ENCODE results near the gene FKBP8. TPM values are rescaled to one million over a fixed set of nuclear protein-coding genes. Genes with fewer than 3 reads are reported as not detected.
"Not testable (repeated sequence)": the region's sequence is repeated elsewhere in the genome, so short reads cannot be mapped to it uniquely, and the experiment has no call there.

Gene FKBP8
- total RNA-seq: 245 to 250 TPM (median 247 TPM) in 3 replicates

GRCh38 chr19:18542941-18543813 is at the start of gene FKBP8:
TSS of gene FKBP8 (minus strand) at chr19:18543573. CDS start at chr19:18541970, 1,603 bp downstream.
- TF ChIP-seq CTCF (IDR thresholded peaks at IDR 0.05; ENCODE audit: unreplicated experiment): no peak
- H3K9me3 Mint-ChIP-seq: no peaks in the 10 kb centered on the region
- H3K4me3 Mint-ChIP-seq: peak within 1 kb of the TSS; percentile 83
- H3K27ac Mint-ChIP-seq: peak within 1 kb of the TSS; percentile 86
- no peaks in the 10 kb centered on the region for H3K27me3 Mint-ChIP-seq (ENCODE audit: low read depth)
- DNase-seq (ENCODE audit: low spot score in 2 of 2, unreplicated experiment in 2 of 2): peak; percentile 92 to 96
- peaks cover 10% of the 10 kb centered on the region for H3K4me1 Mint-ChIP-seq
- H3K36me3 Mint-ChIP-seq: no peaks in the 10 kb centered on the region

- H3K4me3 Mint-ChIP-seq; H3K9me3 Mint-ChIP-seq; H3K27ac Mint-ChIP-seq; H3K36me3 Mint-ChIP-seq; DNase-seq (ENCODE audit: low spot score in 2 of 2, unreplicated experiment in 2 of 2): not testable (repeated sequence)
- Mint-ChIP-seq H3K4me1 (peaks cover 34% of the 10 kb centered on the region), H3K27me3 (ENCODE audit: low read depth) (peaks cover 17% of the 10 kb centered on the region)
Observed at GRCh38 chr19:18592732-18593131, 49.4 kb upstream of the FKBP8 start.

GRCh38 chr19:18591735-18592385 is 48.5 kb upstream of the FKBP8 start:
- Mint-ChIP-seq H3K4me3 (no peak overlapping the region), H3K36me3 (peaks cover 2% of the 10 kb centered on the region), H3K9me3 (no peaks in the 10 kb centered on the region), H3K4me1 (peaks cover 33% of the 10 kb centered on the region), H3K27me3 (ENCODE audit: low read depth) (peaks cover 14% of the 10 kb centered on the region), H3K27ac (no peak overlapping the region)
- no peak for TF ChIP-seq CTCF (IDR thresholded peaks at IDR 0.05; ENCODE audit: unreplicated experiment)
- no peak for DNase-seq (ENCODE audit: low spot score in 2 of 2, unreplicated experiment in 2 of 2)

- peaks cover 32% of the 10 kb centered on the region for H3K4me1 Mint-ChIP-seq
- H3K36me3 Mint-ChIP-seq: peaks cover 2% of the 10 kb centered on the region
- peak; percentile 65 to 83 for DNase-seq (ENCODE audit: low spot score in 2 of 2, unreplicated experiment in 2 of 2)
- peaks cover 9% of the 10 kb centered on the region for H3K27me3 Mint-ChIP-seq (ENCODE audit: low read depth)
- no peaks in the 10 kb centered on the region for H3K9me3 Mint-ChIP-seq
- H3K27ac Mint-ChIP-seq: peak overlapping the region; percentile 88
- TF ChIP-seq CTCF (IDR thresholded peaks at IDR 0.05; ENCODE audit: unreplicated experiment): peak; percentile 64
- peak overlapping the region; percentile 73 for H3K4me3 Mint-ChIP-seq
Observed at GRCh38 chr19:18590273-18591272, 47.2 kb upstream of the FKBP8 start.

- peaks cover 4% of the 10 kb centered on the region for H3K27me3 Mint-ChIP-seq (ENCODE audit: low read depth)
- peak overlapping the region; percentile 88 for H3K27ac Mint-ChIP-seq
- H3K4me3 Mint-ChIP-seq: peak overlapping the region; percentile 73
- TF ChIP-seq CTCF (IDR thresholded peaks at IDR 0.05; ENCODE audit: unreplicated experiment): no peak
- peaks cover 2% of the 10 kb centered on the region for H3K36me3 Mint-ChIP-seq
- H3K9me3 Mint-ChIP-seq: no peaks in the 10 kb centered on the region
- H3K4me1 Mint-ChIP-seq: peaks cover 26% of the 10 kb centered on the region
- DNase-seq (ENCODE audit: low spot score in 2 of 2, unreplicated experiment in 2 of 2): peak; percentile 50 to 74
Observed at GRCh38 chr19:18589380-18590272, 46.3 kb upstream of the FKBP8 start.

All from mesothelial cell of epicardium (in vitro differentiated cells).